NT2/D1 (cell line): ENCODE results near the gene TCTN1.

ENCODE experiments used
- SUZ12 ChIP-seq: IDR thresholded peaks from 2 replicates; pipeline ENCODE4 v1.6.1; 2011; ENCODE audit not compliant: insufficient read length, insufficient read depth; ENCODE audit errors: extremely low read depth
- YY1 ChIP-seq: IDR thresholded peaks from 2 replicates; pipeline ENCODE4 v1.6.1; 2011; ENCODE audit not compliant: insufficient read length, insufficient read depth

GRCh38 chr12:110683888-110684287, 70.0 kb downstream of the TCTN1 start:
- TF ChIP-seq SUZ12 (no peak), YY1 (no peak)
